Common myeloid progenitor, CD34-positive (primary cell): ENCODE results near the gene RASSF3.
A peak's percentile ranks its signal among the peaks of the same experiment; 100 is the strongest.

Experiments
- CTCF ChIA-PET: fragments of 350-600 bp; sonication (Branson Sonifier 250); formaldehyde crosslinking; loops from one replicate; lab custom pipeline; 2021; ENCODE audit warnings: antibody characterized with exemption; lab: Charles Lee
- POLR2A ChIA-PET: fragments of 350-600 bp; sonication (Branson Sonifier 250); formaldehyde crosslinking; loops from one replicate; lab custom pipeline; 2021; ENCODE audit warnings: antibody characterized with exemption; lab: Charles Lee
- DNase-seq, 3 donors: peaks; one replicate each; pipeline versions ENCODE4 v3.0.0 to v3.0.0-alpha.2; 2013
- H3K27ac ChIP-seq, 2 experiments: 1 replicate in 1 of 2; 2 replicates in 1 of 2; pipeline ENCODE4 v1.7.0; 2013; ENCODE audit warnings: inconsistent platforms in 2 of 2, low read length in 2 of 2, mild to moderate bottlenecking in 2 of 2, low read depth in 1 of 2, moderate library complexity in 1 of 2; ENCODE audit not compliant: severe bottlenecking in 2 of 2, insufficient read depth in 1 of 2, poor library complexity in 1 of 2
- H3K27me3 ChIP-seq, 5 experiments: replicated peaks in 2 of 5; 1 replicate in 3 of 5; 2 replicates in 2 of 5; pipeline versions ENCODE4 v1.6.1 to v1.7.0; 2013; ENCODE audit warnings: low read length in 4 of 5, mild to moderate bottlenecking in 2 of 5, moderate library complexity in 2 of 5, inconsistent platforms in 1 of 5; ENCODE audit not compliant: insufficient read depth in 5 of 5, control insufficient read depth in 4 of 5
- H3K36me3 ChIP-seq, 4 experiments: 1 replicate in 2 of 4; 2 replicates in 2 of 4; pipeline versions ENCODE4 v1.6.1 to v1.7.0; 2013; ENCODE audit warnings: low read length in 3 of 4, control low read depth in 1 of 4, mild to moderate bottlenecking in 1 of 4; ENCODE audit not compliant: control insufficient read depth in 4 of 4, insufficient read depth in 4 of 4
- H3K4me1 ChIP-seq, 4 experiments: 1 replicate in 3 of 4; 2 replicates in 1 of 4; pipeline versions ENCODE4 v1.6.1 to v1.7.1; 2013; ENCODE audit warnings: low read length in 3 of 4, mild to moderate bottlenecking in 3 of 4, control low read depth in 1 of 4, inconsistent platforms in 1 of 4, moderate library complexity in 1 of 4; ENCODE audit not compliant: control insufficient read depth in 4 of 4, insufficient read depth in 4 of 4; ENCODE audit errors: control extremely low read depth in 1 of 4
- H3K4me3 ChIP-seq, 7 experiments: 1 replicate in 4 of 7; 2 replicates in 3 of 7; pipeline versions ENCODE4 v1.5.1 to v1.7.0; 2013; ENCODE audit warnings: mild to moderate bottlenecking in 7 of 7, low read length in 6 of 7, moderate library complexity in 6 of 7, inconsistent platforms in 2 of 7, low read depth in 2 of 7, control low read depth in 1 of 7; ENCODE audit not compliant: insufficient read depth in 4 of 7, control insufficient read depth in 1 of 7; ENCODE audit errors: extremely low read depth in 1 of 7
- H3K9me3 ChIP-seq, 5 experiments: 1 replicate in 4 of 5; 2 replicates in 1 of 5; pipeline versions ENCODE4 v1.6.1 to v1.7.1; 2013; ENCODE audit warnings: low read length in 4 of 5, mild to moderate bottlenecking in 2 of 5, inconsistent platforms in 1 of 5, low read depth in 1 of 5, moderate library complexity in 1 of 5; ENCODE audit not compliant: control insufficient read depth in 4 of 5, insufficient read depth in 2 of 5; ENCODE audit errors: control extremely low read depth in 1 of 5
- WGBS: methylation state at CpG from one replicate; pipeline ENCODE4 v1.1.5; 2013; ENCODE audit not compliant: insufficient coverage; 5-methylcytosine and 5-hydroxymethylcytosine counted together

RASSF3 gene

DNA sequence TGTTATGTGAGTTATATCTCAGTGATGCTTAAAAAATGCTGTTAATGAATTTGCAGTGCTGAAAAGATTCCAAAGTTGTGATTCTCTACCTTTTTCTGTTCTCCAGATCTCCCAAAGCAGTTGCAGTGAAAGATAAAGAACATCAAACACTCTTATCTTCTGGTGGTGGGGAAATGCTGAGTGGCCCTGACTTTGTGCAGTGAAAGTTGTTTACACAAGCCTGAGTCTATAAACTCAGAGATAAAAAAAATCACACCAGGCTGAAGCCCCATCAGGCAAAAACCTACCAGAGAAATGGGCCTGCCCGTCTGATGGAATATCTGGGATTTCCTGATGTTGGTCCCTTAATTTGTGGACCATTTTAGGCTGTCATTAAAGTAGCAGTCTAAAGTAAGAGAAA lies 46.1 kb downstream of the RASSF3 start:
- H3K27me3 ChIP-seq = no peaks in the 10 kb centered on the region
- H3K4me3 ChIP-seq = no peak overlapping the region
- H3K9me3 ChIP-seq = no peaks in the 10 kb centered on the region
- H3K36me3 ChIP-seq = peaks cover 0 to 1% (median 0%) of the 10 kb centered on the region in 4 experiments
- 80% methylated on average over 1 of the region's 1 CpG for WGBS
- H3K27ac ChIP-seq = no peak overlapping the region
- CTCF ChIA-PET = interaction anchor here (1.5 kb wide), 1 partner anchor 107 kb away, joined by 4 read pairs; no protein-coding TSS in a partner anchor
- POLR2A ChIA-PET = no interaction called here
- peaks cover 0 to 3% (median 2%) of the 10 kb centered on the region in 4 experiments for H3K4me1 ChIP-seq
- no peak for DNase-seq

DNA sequence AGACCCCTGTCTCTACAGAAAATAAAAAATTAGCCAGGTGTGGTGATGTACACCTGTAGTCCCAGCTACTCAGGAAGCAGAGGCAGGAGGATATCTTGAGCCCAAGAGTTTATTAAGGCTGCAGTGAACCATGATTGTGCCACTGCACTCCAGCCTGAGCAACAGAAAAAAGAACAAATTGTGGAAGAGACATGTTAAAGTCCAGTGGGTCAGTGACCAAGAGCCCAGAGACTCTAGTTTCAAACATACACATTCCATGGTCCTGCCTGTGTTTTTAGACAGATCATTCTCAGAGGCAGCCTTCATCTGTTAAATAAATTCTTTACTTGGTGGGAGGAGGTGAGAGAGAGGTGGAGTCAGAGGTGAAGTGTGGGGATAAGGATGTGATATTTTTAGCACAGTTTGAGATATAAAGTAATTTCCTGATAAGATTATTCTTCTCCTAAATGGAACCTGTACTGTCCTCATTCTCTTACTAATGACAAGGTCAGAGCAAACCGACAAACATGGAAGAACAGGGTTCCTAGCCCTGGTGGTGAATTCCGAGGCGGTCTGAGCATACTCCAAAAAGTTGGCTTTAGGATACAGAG lies 48.7 kb downstream of the RASSF3 start:
- Histone ChIP-seq H3K9me3 (no peaks in the 10 kb centered on the region), H3K4me1 (peaks cover 0 to 2% (median 0%) of the 10 kb centered on the region in 4 experiments), H3K36me3 (peaks cover 0 to 1% (median 0%) of the 10 kb centered on the region in 4 experiments), H3K27me3 (no peaks in the 10 kb centered on the region), H3K27ac (no peak overlapping the region), H3K4me3 (no peak overlapping the region)
- DNase-seq = no peak
- WGBS = no CpG with 5 or more reads among the region's 3 CpGs
- CTCF ChIA-PET = no interaction called here
- POLR2A ChIA-PET = no interaction called here

DNA sequence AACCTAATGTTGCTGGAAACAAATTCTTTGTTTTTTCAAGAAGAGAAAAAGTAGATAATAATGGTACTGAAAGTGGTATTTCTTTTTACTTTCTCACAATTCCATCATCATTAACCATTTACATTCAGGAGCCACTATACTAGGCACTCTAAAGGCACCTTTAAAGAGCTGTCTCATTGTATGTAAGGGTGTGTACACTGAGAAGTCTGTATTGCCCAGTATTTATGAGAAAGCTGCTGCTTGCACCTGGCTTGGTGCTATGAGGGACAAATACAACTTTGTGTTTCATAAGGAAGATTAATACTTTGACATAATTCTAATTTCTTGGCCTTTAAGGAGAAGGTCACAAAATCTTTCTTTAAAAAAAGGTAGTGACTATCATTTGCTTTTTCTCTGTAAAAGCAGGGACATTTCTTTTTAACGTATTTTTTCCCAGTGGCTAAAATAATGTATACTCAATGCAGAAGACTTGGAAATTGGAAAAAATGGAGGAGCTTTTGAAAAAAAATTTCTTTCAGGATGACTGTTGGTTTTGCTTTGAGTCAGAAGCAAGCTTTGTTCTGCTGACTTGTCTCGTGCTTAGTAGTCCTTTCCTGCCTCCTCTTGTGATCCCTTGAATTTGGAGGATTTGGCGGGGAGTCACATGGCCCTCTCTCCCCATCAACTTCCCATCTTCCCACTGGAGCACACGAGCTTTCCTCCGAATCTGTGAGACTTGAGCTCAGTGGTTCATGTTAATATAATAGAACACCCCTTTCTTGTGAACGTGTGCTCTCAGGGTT lies 50.1 kb downstream of the RASSF3 start:
- Histone ChIP-seq H3K27ac (no peak overlapping the region), H3K4me1 (peaks cover under 1 to 2% (median 1%) of the 10 kb centered on the region in 4 experiments), H3K27me3 (no peaks in the 10 kb centered on the region), H3K36me3 (peaks cover 0 to 1% (median 0%) of the 10 kb centered on the region in 4 experiments), H3K4me3 (no peak overlapping the region), H3K9me3 (no peaks in the 10 kb centered on the region)
- 93% methylated on average over 4 of the region's 6 CpGs for WGBS
- ChIA-PET CTCF (interaction anchor here (1.0 to 1.1 kb wide), 3 partner anchors 9 to 35 kb away, joined by 3 to 4 read pairs (median 3); no protein-coding TSS in a partner anchor), POLR2A (no interaction called here)
- no peak for DNase-seq

DNA sequence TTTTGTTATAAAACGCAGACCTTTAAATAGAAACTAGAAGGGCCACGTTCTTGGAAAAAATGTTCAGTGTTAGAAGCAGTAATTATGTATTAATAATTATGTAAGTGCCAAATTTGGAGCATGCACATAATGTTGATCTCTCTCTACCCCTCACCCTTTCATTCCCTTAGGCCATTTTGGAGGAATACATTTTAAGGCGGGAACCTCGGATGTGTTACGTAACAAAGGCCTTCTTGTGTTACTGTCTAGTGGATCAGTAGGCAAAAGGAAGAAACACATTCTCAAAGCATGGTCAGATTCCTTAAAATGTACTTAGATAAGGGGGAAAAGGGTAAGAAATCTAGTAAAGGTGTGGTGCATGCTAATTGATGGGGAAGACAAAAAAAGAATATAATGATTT lies 52.7 kb downstream of the RASSF3 start:
- H3K27me3 ChIP-seq = no peaks in the 10 kb centered on the region
- DNase-seq = no peak
- no peak overlapping the region for H3K4me3 ChIP-seq
- no peaks in the 10 kb centered on the region for H3K36me3 ChIP-seq
- no peaks in the 10 kb centered on the region for H3K9me3 ChIP-seq
- H3K4me1 ChIP-seq = peaks cover 8 to 27% (median 19%) of the 10 kb centered on the region in 4 experiments
- no peak overlapping the region for H3K27ac ChIP-seq
- ChIA-PET CTCF (interaction anchor here (1.2 to 1.6 kb wide), 2 partner anchors 15 to 39 kb away, joined by 3 to 4 read pairs; no protein-coding TSS in a partner anchor), POLR2A (no interaction called here)
- WGBS = 100% methylated on average over 1 of the region's 5 CpGs

DNA sequence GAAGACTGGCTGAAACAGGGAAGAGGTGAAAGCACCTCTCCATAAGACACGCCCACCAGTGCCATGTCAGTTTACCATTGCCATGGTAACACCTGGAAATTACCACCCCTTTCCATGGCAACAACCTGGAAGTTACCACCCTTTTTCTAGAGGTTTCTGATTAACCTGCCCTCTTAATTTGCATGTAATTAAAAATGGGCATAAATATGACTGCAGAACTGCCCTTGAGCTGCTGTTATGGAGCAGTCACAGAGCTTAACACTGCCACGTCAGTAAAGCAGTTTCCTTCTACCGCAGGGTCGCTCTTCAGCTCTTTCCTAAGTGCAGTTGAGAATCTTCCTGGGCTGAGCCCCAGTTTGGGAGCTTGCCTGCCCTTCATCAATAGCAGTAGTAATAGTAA lies 55.2 kb downstream of the RASSF3 start:
- H3K9me3 ChIP-seq = no peaks in the 10 kb centered on the region
- ChIA-PET CTCF (interaction anchor here (1.4 kb wide), 1 partner anchor 12 kb away, joined by 3 read pairs; no protein-coding TSS in a partner anchor), POLR2A (interaction anchor here (0.7 kb wide), 1 partner anchor 21 kb away, joined by 5 read pairs; no protein-coding TSS in a partner anchor)
- H3K4me1 ChIP-seq = peaks cover 12 to 51% (median 42%) of the 10 kb centered on the region in 4 experiments
- peak in 2 of 3 donors; percentile 48 to 64 for DNase-seq
- H3K36me3 ChIP-seq = no peaks in the 10 kb centered on the region
- WGBS = 87% methylated on average over 4 of the region's 4 CpGs
- no peak overlapping the region for H3K4me3 ChIP-seq
- H3K27me3 ChIP-seq = no peaks in the 10 kb centered on the region
- H3K27ac ChIP-seq = peak overlapping the region in 1 of 2 experiments; percentile 27

DNA sequence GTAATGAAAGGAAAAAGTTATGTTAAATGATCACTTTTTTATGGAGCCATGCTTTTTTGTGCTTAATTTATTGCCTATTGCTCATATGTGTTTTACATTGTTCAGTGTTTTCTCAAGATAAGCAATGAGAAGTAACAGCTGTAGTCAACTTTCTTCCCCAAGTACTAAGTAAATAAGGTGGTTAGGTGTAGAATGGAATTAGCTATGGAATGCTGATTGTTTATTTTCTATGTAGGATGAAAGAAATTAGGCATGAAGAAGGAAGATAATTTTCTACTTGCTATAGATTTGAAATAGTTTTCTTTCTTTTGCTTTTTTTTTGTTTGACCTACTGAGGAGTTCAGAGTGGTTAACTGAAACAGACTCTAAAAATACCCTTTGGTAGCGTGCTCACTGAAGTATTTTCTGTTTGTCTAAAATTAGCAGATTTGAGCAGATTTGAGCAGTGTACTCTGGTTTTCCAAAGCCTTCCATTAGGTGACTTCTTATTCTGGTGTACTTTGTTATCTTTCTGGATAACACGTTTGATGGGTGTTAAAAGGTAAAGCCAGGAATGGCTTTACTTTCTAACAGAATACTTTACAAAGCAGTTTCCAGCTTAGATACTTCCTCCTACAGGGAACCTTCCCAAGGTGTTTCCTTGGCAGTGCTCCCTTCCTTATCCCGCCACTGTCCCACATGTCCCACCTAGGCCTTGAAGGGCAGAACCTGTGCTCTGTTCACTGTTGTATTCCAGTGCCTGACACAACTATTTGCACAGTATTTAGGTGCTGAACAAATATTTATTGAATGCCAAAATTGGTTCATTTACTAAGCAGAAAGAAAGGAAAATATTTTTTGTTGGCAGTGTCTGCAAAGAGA lies 56.0 kb downstream of the RASSF3 start:
- Histone ChIP-seq H3K4me1 (peaks cover 19 to 58% (median 49%) of the 10 kb centered on the region in 4 experiments), H3K9me3 (no peaks in the 10 kb centered on the region), H3K4me3 (no peak overlapping the region), H3K36me3 (no peaks in the 10 kb centered on the region), H3K27ac (peak overlapping the region in 1 of 2 experiments; percentile 27), H3K27me3 (no peaks in the 10 kb centered on the region)
- CTCF ChIA-PET = interaction anchor here (1.4 kb wide), 1 partner anchor 13 kb away, joined by 3 read pairs; no protein-coding TSS in a partner anchor
- POLR2A ChIA-PET = interaction anchor here (0.7 kb wide), 1 partner anchor 21 kb away, joined by 5 read pairs; no protein-coding TSS in a partner anchor
- 63% methylated on average over 1 of the region's 3 CpGs for WGBS
- no peak for DNase-seq
